ENCODE results near the gene NACA.

Gene NACA

DNA sequence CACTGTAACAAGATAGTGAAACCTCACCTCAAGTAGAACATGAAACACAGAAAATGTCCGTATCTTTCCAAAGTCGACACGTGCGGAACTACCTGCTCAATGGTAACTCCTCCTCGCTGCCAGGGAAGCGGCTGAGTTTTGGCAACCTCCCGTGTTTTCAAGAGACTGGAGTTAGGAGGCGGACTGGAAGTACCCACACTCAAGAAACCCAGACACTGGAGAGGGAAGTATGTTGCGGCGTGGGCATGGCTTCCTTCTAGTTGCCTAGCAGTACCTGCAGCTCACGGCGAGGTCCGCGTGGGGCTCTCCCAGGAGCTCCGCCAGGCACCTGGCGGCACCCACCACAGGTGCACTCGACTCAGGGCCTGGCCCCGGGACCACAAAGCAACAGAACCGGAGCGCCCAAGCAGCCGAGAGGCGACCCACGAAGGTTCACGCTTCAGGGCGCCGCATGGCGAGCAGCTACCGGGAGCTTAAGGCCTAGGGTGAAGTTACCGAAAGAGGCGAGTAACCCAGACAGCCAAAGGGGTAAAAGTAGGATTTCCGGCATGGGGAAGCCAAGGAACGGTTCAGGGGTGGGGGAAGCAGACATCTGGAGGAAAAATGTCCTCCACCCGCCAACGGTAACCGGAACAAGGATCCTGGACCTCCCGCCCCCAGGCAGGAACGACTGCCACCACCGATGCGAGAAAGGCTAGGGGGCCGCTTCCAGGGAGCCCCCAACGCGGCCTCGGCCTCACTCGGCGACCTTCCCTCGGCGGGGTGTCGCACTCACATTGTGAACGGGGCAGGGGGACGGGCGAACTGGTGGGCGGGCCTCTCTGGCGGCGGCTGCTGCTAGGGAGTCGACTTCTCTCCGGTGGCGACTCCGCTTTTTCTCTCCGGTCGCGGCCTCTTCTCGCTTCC is 37.6 kb downstream of the NACA start:
- DNase-seq = peak; percentile 87

DNA sequence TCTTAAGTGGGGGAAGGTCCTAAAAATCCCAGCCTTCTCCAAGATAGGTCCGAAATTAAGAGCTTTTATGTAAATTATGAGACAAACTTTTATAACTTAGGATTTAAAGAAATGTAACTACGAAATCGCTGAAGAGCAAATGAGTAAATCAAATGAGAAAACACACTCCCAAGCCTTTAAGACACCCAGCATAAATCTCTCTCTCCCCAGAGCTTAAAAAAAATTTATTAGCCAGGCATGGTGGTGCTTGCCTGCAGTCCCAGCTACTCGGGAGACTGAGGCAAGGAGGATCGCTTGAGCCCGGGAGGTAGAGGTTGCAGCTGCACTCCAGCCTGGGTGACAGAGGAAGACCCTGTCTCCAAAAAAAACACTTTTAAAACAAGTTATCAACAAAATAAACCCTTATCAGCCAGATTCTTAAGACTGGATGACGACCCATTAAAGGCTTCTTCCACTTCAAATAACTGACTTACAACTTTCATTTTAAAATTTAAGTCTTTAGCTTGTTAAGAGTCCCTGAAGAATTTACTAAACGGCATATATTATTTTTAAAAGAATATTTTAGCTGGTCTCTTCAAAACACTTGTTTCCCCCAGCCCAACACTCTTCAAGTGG is 40.2 kb downstream of the NACA start:
- peak; percentile 64 for DNase-seq

DNA sequence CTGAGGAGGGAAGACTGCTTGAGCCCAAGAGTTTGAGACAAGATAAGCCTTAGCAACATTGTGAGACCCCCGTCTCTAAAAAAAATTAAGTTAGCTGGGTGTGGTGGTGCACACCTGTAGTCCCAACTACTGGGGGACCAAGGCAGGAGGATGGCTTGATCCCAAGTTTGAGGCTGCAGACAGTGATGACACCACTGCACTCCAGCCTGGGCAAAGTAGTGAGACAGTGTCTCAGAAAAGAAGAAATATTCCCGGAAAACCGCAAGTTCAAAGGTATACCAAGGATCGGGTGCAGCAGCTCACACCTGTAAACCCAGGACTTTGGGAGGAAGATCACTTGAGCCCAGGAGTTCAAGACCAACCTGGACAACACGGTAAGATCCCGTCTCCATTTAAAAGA is 42.8 kb downstream of the NACA start:
- DNase-seq = no peak

DNA sequence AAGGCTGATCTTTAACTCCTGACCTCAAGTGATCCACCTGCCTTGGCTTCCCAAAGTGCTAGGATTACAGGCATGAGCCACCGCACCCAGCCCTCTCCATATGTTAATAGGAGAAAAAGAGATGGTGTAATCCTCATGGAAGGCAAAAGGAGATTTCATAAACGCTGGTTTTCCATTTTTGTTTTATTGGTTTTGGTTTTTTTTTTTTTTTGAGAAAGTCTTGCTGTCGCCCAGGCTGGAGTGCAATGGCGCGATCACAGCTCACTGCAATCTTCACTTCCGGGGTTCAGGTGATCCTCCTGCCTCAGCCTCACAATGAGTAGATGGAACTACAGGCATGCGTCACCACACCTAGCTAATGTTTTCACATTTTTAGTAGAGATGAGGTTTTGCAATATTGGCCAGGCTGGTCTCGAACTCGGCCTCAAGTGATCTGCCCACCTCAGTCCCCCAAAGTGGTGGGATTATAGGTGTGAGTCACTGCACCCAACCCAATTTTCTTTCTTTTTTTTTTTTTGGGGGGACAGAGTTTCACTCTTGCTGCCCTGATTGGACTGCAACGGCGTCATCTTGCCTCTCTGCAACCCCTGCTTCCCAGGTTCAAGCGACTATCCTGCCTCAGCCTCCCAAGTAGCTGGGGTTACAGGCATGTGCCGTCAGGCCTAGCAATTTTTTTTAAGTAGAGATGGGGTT is 45.1 kb downstream of the NACA start:
- no peak for DNase-seq

DNA sequence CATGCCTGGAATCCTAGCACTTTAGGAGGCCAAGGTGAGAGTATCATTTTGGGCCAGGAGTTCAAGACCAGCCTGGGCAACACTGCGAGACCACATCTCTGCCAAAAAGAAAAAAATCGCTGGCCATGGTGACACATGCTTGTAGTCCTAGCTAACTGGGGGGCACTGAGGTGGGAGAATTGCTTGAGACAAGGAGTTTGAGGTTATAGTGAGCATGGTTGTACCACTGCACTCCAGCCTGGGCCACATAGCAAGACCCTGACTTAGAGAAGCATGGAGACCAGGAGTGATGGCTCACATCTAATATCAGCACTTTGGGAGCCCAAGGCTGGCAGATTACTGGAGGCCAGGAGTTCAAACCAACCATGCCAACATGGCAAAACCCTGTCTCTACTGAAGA is 46.2 kb downstream of the NACA start:
- no peak for DNase-seq

DNA sequence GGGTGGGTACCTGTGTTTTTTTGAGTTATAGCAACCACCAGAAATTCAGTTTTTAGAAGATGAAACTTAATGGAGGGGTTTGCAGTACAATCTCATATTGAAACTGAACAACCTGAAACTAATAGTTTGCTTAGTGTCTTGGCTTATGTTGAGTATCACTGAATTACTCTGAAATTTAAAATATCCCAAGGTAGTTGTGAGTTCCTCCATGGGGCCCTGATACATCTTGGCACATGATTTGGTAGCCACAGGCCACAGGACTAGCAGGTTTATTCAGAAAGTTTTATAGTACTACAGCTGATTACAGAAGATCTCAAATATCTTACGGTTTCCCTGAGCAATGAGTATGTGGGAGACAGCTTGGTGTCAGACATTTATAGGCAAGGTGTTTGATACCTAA is 47.4 kb downstream of the NACA start:
- DNase-seq = no peak

DNA sequence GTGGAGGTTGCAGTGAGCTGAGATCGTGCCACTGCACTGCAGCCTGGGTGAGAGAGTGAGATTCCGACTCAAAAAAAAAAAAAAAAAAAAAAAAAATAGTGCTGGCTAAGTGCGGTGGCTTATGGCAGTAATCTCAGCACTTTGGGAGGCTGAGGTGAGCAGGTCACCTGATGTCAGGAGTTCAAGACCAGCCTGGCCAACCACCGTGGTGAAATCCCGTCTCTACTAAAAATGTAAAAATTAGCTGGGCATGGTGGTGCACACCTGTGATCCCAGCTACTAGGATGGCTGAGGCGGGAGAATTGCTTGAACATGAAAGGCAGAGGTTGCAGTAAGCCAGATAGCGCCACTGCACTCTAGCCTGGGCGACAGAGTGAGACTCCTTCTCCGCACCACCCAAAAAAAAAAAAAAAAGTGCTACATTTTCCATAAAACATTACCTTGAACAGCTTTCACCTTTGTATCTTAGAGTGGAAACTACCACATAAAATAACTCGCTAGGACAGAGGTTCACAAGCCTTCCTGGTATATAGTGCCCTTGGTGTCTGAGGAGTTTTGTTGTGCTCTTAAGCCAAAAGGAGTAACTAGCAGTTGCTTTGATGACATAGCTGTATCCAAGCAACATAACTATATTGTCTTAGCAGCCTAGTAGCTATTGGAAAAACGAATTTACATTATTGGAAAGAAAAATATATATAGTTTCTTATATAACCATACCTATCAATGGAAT is 48.1 kb downstream of the NACA start:
- peak; percentile 37 for DNase-seq

DNA sequence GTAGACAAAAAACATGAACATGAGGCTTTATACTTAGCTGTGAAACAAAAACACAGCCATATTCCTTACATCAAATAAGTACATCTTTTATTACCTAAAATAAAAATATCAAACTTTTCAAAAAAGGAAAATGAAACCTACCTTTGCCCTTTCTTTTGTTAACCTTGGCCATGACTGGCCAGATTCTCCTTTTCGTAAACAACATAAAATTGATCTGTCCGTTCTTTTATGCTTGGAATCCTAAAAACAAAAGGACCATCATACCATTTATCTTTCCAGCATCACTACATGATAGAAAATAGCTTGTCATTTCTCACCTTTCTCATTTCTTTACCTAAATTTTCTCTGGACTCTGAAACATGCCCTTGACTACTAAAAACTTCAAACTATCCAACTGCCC is 53.5 kb downstream of the NACA start:
- no peak for DNase-seq

DNA sequence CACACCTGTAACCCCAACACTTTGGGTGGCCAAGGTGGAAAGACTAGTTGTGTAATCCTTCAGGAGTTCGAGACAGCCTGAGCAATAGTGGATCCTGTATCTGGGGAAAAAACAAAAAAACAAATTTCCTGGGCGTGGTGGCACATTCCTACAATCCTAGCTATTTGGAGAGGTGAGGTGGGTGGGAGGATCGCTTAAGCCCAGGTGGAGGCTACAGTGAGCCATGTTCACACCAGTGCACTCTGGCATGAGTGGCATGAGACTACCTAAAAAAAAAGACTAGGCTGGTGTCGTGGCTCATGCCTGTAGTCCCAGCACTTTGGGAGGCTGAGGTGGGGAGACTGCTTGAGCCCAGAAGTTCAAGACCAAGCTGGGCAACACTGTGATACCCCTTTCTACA is 54.3 kb downstream of the NACA start:
- peak; percentile 4 for DNase-seq

DNA sequence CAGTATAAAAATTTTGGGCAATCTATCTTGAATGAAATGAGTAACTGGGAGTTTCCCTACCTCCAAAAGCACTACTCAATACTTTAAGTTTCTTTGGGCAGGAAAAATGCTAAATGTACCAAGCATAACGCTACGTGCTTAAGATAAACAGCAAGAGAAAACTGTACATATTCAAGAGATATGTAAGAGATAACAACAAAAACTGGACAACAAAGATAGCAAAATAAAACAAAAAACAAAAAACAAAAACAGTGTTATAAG is 57.0 kb downstream of the NACA start:
- no peak for DNase-seq

All from activated effector memory CD4-positive, alpha-beta T cell treated with anti-CD3 and anti-CD28 coated beads, Interleukin-2, amount 50 U/mL, for 16 hours (primary cell).